GM18498 (cell line): ENCODE data around the gene TMC1.
"Not testable (repeated sequence)": the region's sequence is repeated elsewhere in the genome, so short reads cannot be mapped to it uniquely, and the experiment has no call there.

Experiments used
- ATAC-seq: cut with Tn5 transposase; IDR thresholded peaks from one replicate; pipeline ENCODE4 v1.9.1; 2021; ENCODE audit warnings: mild to moderate bottlenecking, moderate library complexity; ENCODE audit not compliant: unreplicated experiment

The TMC1 gene

GRCh38 chr9:72856972-72857623 lies 335.7 kb downstream of the TMC1 start:
- peak; percentile 65 for ATAC-seq

- no peak for ATAC-seq
Measured at GRCh38 chr9:72857624-72857996, 336.2 kb downstream of the TMC1 start.

- ATAC-seq: no peak
Measured at GRCh38 chr9:72858089-72858912, 336.9 kb downstream of the TMC1 start.

GRCh38 chr9:72862788-72863187 lies 341.4 kb downstream of the TMC1 start:
- not testable (repeated sequence) for ATAC-seq

- ATAC-seq: no peak
Measured at GRCh38 chr9:72863456-72864094, 342.2 kb downstream of the TMC1 start.

- no peak for ATAC-seq
Measured at GRCh38 chr9:72864327-72864726, 342.9 kb downstream of the TMC1 start.

GRCh38 chr9:72871685-72872084 lies 350.3 kb downstream of the TMC1 start:
- ATAC-seq: no peak

- ATAC-seq: no peak
Measured at GRCh38 chr9:72872718-72873117, 351.3 kb downstream of the TMC1 start.

- ATAC-seq: no peak
Measured at GRCh38 chr9:72873456-72873855, 352.0 kb downstream of the TMC1 start.

GRCh38 chr9:72874344-72874743 lies 352.9 kb downstream of the TMC1 start:
- no peak for ATAC-seq

GRCh38 chr9:72875221-72875620 lies 353.8 kb downstream of the TMC1 start:
- no peak for ATAC-seq

- ATAC-seq: no peak
Measured at GRCh38 chr9:72880821-72881220, 359.4 kb downstream of the TMC1 start.

- no peak for ATAC-seq
Measured at GRCh38 chr9:72882117-72882775, 360.8 kb downstream of the TMC1 start.

GRCh38 chr9:72883875-72884274 lies 362.5 kb downstream of the TMC1 start:
- no peak for ATAC-seq

- ATAC-seq: no peak
Measured at GRCh38 chr9:72884508-72884907, 363.1 kb downstream of the TMC1 start.
